ENCODE data around the gene C22orf15. TPM values are rescaled to one million over a fixed set of nuclear protein-coding genes. Genes with fewer than 3 reads are reported as not detected.
A peak's percentile ranks its signal among the peaks of the same experiment; 100 is the strongest.

The C22orf15 gene
- total RNA-seq, 1 experiment from 2014 or later, result 0.81 TPM

DNA sequence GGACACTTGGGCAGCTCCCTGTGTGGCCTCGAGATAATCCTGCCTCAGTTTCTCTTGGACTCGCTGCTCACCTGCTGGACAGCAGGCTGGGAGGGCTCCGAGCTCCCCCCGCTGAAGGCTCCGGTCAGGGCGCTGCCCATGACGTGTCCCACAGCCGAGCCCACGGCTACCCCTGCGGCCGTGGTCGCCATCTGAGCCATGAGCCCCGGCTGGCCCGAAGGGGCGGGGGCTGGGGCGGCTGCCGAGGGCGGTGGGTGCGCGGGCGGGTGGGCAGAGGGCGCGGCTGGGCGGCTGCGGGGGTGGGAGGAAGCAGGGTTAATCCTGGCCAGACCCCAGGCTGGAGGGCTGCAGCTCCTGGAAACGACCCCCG is 4.5 kb downstream of the C22orf15 start:
- Histone ChIP-seq H3K14ac (ENCODE audit: insufficient read depth, low read length) (0 out of 2 replicates have a peak overlapping the region, but pooled peaks have one; percentile 5), H3K4ac (ENCODE audit: low read depth, low read length) (no peak overlapping the region), H3K27me3 (ENCODE audit: insufficient read depth, low read length) (peaks cover 6% of the 10 kb centered on the region; the same call in 1 of the 2 replicates), H2BK12ac (ENCODE audit: insufficient read length, low read depth, low read length) (no peak overlapping the region), H4K91ac (ENCODE audit: insufficient read length, low read depth, low read length) (no peak overlapping the region), H3K23ac (ENCODE audit: insufficient read length, low read depth, low read length) (no peak overlapping the region), H3K9me3 (ENCODE audit: control insufficient read depth, low read depth, low read length) (no peaks in the 10 kb centered on the region), H3K4me2 (ENCODE audit: insufficient read depth, insufficient read length, low read length) (peak overlapping the region; percentile 39), H3K27ac (ENCODE audit: insufficient read length, low read depth, low read length) (no peak overlapping the region), H3K9ac (ENCODE audit: extremely low read depth, insufficient read length, low read length) (no peak overlapping the region), H2BK20ac (ENCODE audit: low read depth, low read length, poor library complexity, severe bottlenecking) (no peak overlapping the region), H3K79me1 (ENCODE audit: insufficient read depth, low read depth, low read length, poor library complexity, severe bottlenecking) (no peaks in the 10 kb centered on the region), H3K4me1 (ENCODE audit: insufficient read depth, low read length) (peaks cover 4% of the 10 kb centered on the region; the same call in 1 of the 2 replicates), H3K56ac (ENCODE audit: insufficient read length, low read depth, low read length) (no peak overlapping the region), H3K79me2 (ENCODE audit: insufficient read depth, low read length) (no peaks in the 10 kb centered on the region), H4K20me1 (ENCODE audit: control insufficient read depth, insufficient read depth, insufficient read length) (no peaks in the 10 kb centered on the region), H4K5ac (ENCODE audit: insufficient read length, low read depth, low read length) (no peak overlapping the region), H3K18ac (ENCODE audit: insufficient read length, low read depth, low read length) (no peak overlapping the region), H4K8ac (replicated peaks; ENCODE audit: insufficient read length, low read depth, low read length) (no peak overlapping the region), H2BK5ac (ENCODE audit: insufficient read length, low read length) (no peak overlapping the region), H3K23me2 (ENCODE audit: insufficient read length, low read depth, low read length, poor library complexity, severe bottlenecking) (peaks cover 7% of the 10 kb centered on the region), H3T11ph (ENCODE audit: low read length) (no peak overlapping the region), H2BK120ac (ENCODE audit: low read depth, low read length, poor library complexity, severe bottlenecking) (no peak overlapping the region), H2BK15ac (ENCODE audit: low read depth, low read length) (no peak overlapping the region), H2AFZ (ENCODE audit: low read length) (no peak overlapping the region), H2AK5ac (ENCODE audit: insufficient read length, low read length) (no peak overlapping the region)
- DNase-seq, result no peak
- Mint-ChIP-seq H3K4me3 (peak overlapping the region; percentile 74 to 91), H3K36me3 (ENCODE audit: insufficient read depth in 1 of 3, low read depth in 3 of 3) (peaks cover 5 to 10% (median 7%) of the 10 kb centered on the region in 3 experiments; a peak in 4 of 7 replicates), H3K9me3 (no peaks in the 10 kb centered on the region), H3K27me3 (ENCODE audit: low read depth) (peaks cover 43% of the 10 kb centered on the region), H3K27ac (no peak overlapping the region), H3K4me1 (peaks cover 22 to 42% of the 10 kb centered on the region in 2 experiments)
- TF ChIP-seq, protein P1, sequence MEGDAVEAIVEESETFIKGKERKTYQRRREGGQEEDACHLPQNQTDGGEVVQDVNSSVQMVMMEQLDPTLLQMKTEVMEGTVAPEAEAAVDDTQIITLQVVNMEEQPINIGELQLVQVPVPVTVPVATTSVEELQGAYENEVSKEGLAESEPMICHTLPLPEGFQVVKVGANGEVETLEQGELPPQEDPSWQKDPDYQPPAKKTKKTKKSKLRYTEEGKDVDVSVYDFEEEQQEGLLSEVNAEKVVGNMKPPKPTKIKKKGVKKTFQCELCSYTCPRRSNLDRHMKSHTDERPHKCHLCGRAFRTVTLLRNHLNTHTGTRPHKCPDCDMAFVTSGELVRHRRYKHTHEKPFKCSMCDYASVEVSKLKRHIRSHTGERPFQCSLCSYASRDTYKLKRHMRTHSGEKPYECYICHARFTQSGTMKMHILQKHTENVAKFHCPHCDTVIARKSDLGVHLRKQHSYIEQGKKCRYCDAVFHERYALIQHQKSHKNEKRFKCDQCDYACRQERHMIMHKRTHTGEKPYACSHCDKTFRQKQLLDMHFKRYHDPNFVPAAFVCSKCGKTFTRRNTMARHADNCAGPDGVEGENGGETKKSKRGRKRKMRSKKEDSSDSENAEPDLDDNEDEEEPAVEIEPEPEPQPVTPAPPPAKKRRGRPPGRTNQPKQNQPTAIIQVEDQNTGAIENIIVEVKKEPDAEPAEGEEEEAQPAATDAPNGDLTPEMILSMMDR (conservative IDR thresholded peaks at IDR 0.05), result no peak
- no CpG with 5 or more reads among the region's 27 CpGs for WGBS (ENCODE audit: extremely low coverage, insufficient read length, low lambda C conversion rate)
